MV-4-11 (cell line): ENCODE results near the gene MPDU1.
A peak's percentile ranks its signal among the peaks of the same experiment; 100 is the strongest.
"Not testable (repeated sequence)": the region's sequence is repeated elsewhere in the genome, so short reads cannot be mapped to it uniquely, and the experiment has no call there.

Source experiments
- DNase-seq: peaks from one replicate; lab custom pipeline; 2025; lab: John Stamatoyannopoulos, UW

MPDU1 gene

GRCh38 chr17:7614425-7615264 lies 31.0 kb downstream of the MPDU1 start, which contains the start of gene FXR2:
Gene FXR2, minus strand, starts transcription at chr17:7614897. Its CDS starts 365 bp downstream, at chr17:7614532.
- DNase-seq, result peak; percentile 99

GRCh38 chr17:7615265-7615747 lies 31.7 kb downstream of the MPDU1 start:
- DNase-seq, result no peak

- no peak for DNase-seq
Observed at GRCh38 chr17:7618608-7619007, 35.0 kb downstream of the MPDU1 start.

- no peak for DNase-seq
Observed at GRCh38 chr17:7620835-7621234, 37.2 kb downstream of the MPDU1 start.

- no peak for DNase-seq
Observed at GRCh38 chr17:7623661-7624060, 40.0 kb downstream of the MPDU1 start.

- not testable (repeated sequence) for DNase-seq
Observed at GRCh38 chr17:7625749-7626148, 42.1 kb downstream of the MPDU1 start.

GRCh38 chr17:7626307-7626706 lies 42.7 kb downstream of the MPDU1 start:
- peak; percentile 41 for DNase-seq

GRCh38 chr17:7626956-7627249 lies 43.3 kb downstream of the MPDU1 start:
- DNase-seq, result no peak

- peak; percentile 83 for DNase-seq
Observed at GRCh38 chr17:7627250-7628121, 43.8 kb downstream of the MPDU1 start, which contains the start of gene SAT2. Gene SAT2, minus strand, starts transcription at chr17:7627821. Its CDS starts 186 bp downstream, at chr17:7627635.

GRCh38 chr17:7629939-7630571 lies 46.4 kb downstream of the MPDU1 start, which contains the start of gene SHBG:
Gene SHBG, plus strand, starts transcription at chr17:7630135. Its CDS starts 38 bp downstream, at chr17:7630173.
- no peak for DNase-seq

GRCh38 chr17:7631398-7632380 lies 48.0 kb downstream of the MPDU1 start:
- DNase-seq, result no peak

GRCh38 chr17:7632492-7632894 lies 48.8 kb downstream of the MPDU1 start:
- DNase-seq, result peak; percentile 63

GRCh38 chr17:7633093-7633492 lies 49.4 kb downstream of the MPDU1 start:
- DNase-seq, result no peak

GRCh38 chr17:7634384-7634783 lies 50.7 kb downstream of the MPDU1 start:
- DNase-seq, result no peak

- DNase-seq, result no peak
Observed at GRCh38 chr17:7636163-7636562, 52.5 kb downstream of the MPDU1 start.
